ENCODE data around the gene LNP1.

GRCh38 chr3:100463646-100464155 is 62.4 kb downstream of the LNP1 start:
- TF ChIP-seq, protein P1, sequence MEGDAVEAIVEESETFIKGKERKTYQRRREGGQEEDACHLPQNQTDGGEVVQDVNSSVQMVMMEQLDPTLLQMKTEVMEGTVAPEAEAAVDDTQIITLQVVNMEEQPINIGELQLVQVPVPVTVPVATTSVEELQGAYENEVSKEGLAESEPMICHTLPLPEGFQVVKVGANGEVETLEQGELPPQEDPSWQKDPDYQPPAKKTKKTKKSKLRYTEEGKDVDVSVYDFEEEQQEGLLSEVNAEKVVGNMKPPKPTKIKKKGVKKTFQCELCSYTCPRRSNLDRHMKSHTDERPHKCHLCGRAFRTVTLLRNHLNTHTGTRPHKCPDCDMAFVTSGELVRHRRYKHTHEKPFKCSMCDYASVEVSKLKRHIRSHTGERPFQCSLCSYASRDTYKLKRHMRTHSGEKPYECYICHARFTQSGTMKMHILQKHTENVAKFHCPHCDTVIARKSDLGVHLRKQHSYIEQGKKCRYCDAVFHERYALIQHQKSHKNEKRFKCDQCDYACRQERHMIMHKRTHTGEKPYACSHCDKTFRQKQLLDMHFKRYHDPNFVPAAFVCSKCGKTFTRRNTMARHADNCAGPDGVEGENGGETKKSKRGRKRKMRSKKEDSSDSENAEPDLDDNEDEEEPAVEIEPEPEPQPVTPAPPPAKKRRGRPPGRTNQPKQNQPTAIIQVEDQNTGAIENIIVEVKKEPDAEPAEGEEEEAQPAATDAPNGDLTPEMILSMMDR (IDR thresholded peaks at IDR 0.05), result no peak
- TF ChIP-seq POLR2A (IDR thresholded peaks at IDR 0.05), result no peak
- no peak for TF ChIP-seq POLR2AphosphoS5 (IDR thresholded peaks at IDR 0.05)
